WTC11 (cell line): ENCODE results near the gene CINP. TPM values are rescaled to one million over a fixed set of nuclear protein-coding genes. Genes with fewer than 3 reads are reported as not detected.

ENCODE experiments used
- ATAC-seq: fragments of 200-7000 bp; cut with Tn5 transposase; 2 replicates; pipeline ENCODE4 v1.10.0; 2021; ENCODE audit warnings: mild to moderate bottlenecking, moderate library complexity
- CTCF ChIA-PET: fragments of 300-600 bp; sonication (Branson Sonifier 250); formaldehyde crosslinking; loops from one replicate; lab custom pipeline; 2021; ENCODE audit warnings: antibody characterized with exemption; lab: Charles Lee
- POLR2A ChIA-PET: fragments of 350-600 bp; sonication (Branson Sonifier 250); formaldehyde crosslinking; loops from one replicate; lab custom pipeline; 2021; ENCODE audit warnings: antibody characterized with exemption; lab: Charles Lee
- DNase-seq: peaks from one replicate; pipeline ENCODE4 v3.0.0; 2021; ENCODE audit warnings: low spot score
- H3K27ac Mint-ChIP-seq: 2 replicates; pipeline ENCODE4 v1.8.0; 2021; ENCODE audit warnings: mixed read lengths
- H3K27me3 Mint-ChIP-seq: 2 replicates; pipeline ENCODE4 v1.8.0; 2021; ENCODE audit warnings: low read depth, mild to moderate bottlenecking, moderate library complexity, mixed read lengths
- H3K36me3 Mint-ChIP-seq: 2 replicates; pipeline ENCODE4 v1.8.0; 2021; ENCODE audit warnings: mixed read lengths
- H3K4me1 Mint-ChIP-seq: 2 replicates; pipeline ENCODE4 v1.8.0; 2022; ENCODE audit warnings: mixed read lengths
- H3K4me3 Mint-ChIP-seq: 2 replicates; pipeline ENCODE4 v1.8.0; 2021; ENCODE audit warnings: mild to moderate bottlenecking, moderate library complexity, mixed read lengths
- H3K9me3 Mint-ChIP-seq: 2 replicates; pipeline ENCODE4 v1.8.0; 2021; ENCODE audit warnings: mixed read lengths
- CREM ChIP-seq: sonication (generic); formaldehyde crosslinking; IDR thresholded peaks from 2 replicates; pipeline ENCODE4 v1.8.1; 2022; ENCODE audit warnings: mild to moderate bottlenecking, missing genetic modification reagents, moderate library complexity
- ETV6 ChIP-seq: sonication (generic); formaldehyde crosslinking; IDR thresholded peaks from 2 replicates; pipeline ENCODE4 v1.8.1; 2022; ENCODE audit warnings: mild to moderate bottlenecking, missing genetic modification reagents
- IRF2 ChIP-seq: sonication (generic); formaldehyde crosslinking; IDR thresholded peaks from 2 replicates; pipeline ENCODE4 v1.8.0; 2022; ENCODE audit warnings: low read depth, missing genetic modification reagents, borderline replicate concordance
- JAZF1 ChIP-seq: fragments of 250-450 bp; sonication (Bioruptor Pico); IDR thresholded peaks from 2 replicates; pipeline ENCODE4 v1.9.0; 2021; ENCODE audit warnings: moderate library complexity, mild to moderate bottlenecking, inconsistent platforms
- JUN ChIP-seq: sonication (generic); formaldehyde crosslinking; IDR thresholded peaks from 2 replicates; pipeline ENCODE4 v1.8.0; 2023; ENCODE audit warnings: mild to moderate bottlenecking, missing genetic modification reagents
- NFE2L1 ChIP-seq: sonication (generic); formaldehyde crosslinking; IDR thresholded peaks from 2 replicates; pipeline ENCODE4 v1.8.1; 2023; ENCODE audit warnings: missing genetic modification reagents
- NR2C2 ChIP-seq: sonication (generic); formaldehyde crosslinking; IDR thresholded peaks from 2 replicates; pipeline ENCODE4 v1.8.0; 2022; ENCODE audit warnings: mild to moderate bottlenecking, missing genetic modification reagents
- NR3C1 ChIP-seq: sonication (generic); formaldehyde crosslinking; conservative IDR thresholded peaks from 2 replicates; pipeline ENCODE4 v1.8.1; 2023; ENCODE audit warnings: low read depth, mild to moderate bottlenecking, missing genetic modification reagents
- OVOL2 ChIP-seq: fragments of 250-450 bp; sonication (Bioruptor Pico); IDR thresholded peaks from 2 replicates; pipeline ENCODE4 v1.9.0; 2021; ENCODE audit warnings: mild to moderate bottlenecking, borderline replicate concordance
- TEAD1 ChIP-seq: sonication (generic); formaldehyde crosslinking; IDR thresholded peaks from 2 replicates; pipeline ENCODE4 v1.8.0; 2022; ENCODE audit warnings: mild to moderate bottlenecking, missing genetic modification reagents
- TEAD4 ChIP-seq: sonication (generic); formaldehyde crosslinking; IDR thresholded peaks from 2 replicates; pipeline ENCODE4 v1.8.0; 2022; ENCODE audit warnings: mild to moderate bottlenecking, missing genetic modification reagents
- ZNF219 ChIP-seq: sonication (generic); formaldehyde crosslinking; IDR thresholded peaks from 2 replicates; pipeline ENCODE4 v1.8.0; 2023; ENCODE audit warnings: missing genetic modification reagents, mild to moderate bottlenecking, borderline replicate concordance
- ZNF232 ChIP-seq: sonication (generic); formaldehyde crosslinking; IDR thresholded peaks from 2 replicates; pipeline ENCODE4 v1.8.0; 2022; ENCODE audit warnings: mild to moderate bottlenecking, missing genetic modification reagents
- total RNA-seq: library from RNA; stranded (reverse); gene quantifications from 3 replicates; pipeline ENCODE4 v1.2.3, GENCODE V29; 2021
- TF ChIP-seq, protein P1 (sequence below): sonication (generic); formaldehyde crosslinking; IDR thresholded peaks from 2 replicates; pipeline ENCODE4 v1.8.1; 2022; ENCODE audit warnings: low read depth, missing genetic modification reagents, borderline replicate concordance
- TF ChIP-seq, protein P2 (sequence below): fragments of 250-450 bp; sonication (Bioruptor Pico); conservative IDR thresholded peaks from 2 replicates; pipeline ENCODE4 v1.9.0; 2021; ENCODE audit warnings: mild to moderate bottlenecking
- TF ChIP-seq, protein P3 (sequence below): sonication (generic); formaldehyde crosslinking; IDR thresholded peaks from 2 replicates; pipeline ENCODE4 v1.8.1; 2023; ENCODE audit warnings: mild to moderate bottlenecking, moderate library complexity, missing genetic modification reagents
- TF ChIP-seq, protein P4 (sequence below): fragments of 250-450 bp; sonication (Bioruptor Pico); IDR thresholded peaks from 2 replicates; pipeline ENCODE4 v1.9.0; 2021; ENCODE audit warnings: mild to moderate bottlenecking
- TF ChIP-seq, protein P5 (sequence below): fragments of 250-450 bp; sonication (Bioruptor Pico); IDR thresholded peaks from 2 replicates; pipeline ENCODE4 v2.1.2; 2022; ENCODE audit warnings: mild to moderate bottlenecking, moderate library complexity
- TF ChIP-seq, protein P6 (sequence below): sonication (generic); formaldehyde crosslinking; IDR thresholded peaks from 2 replicates; pipeline ENCODE4 v1.8.0; 2023; ENCODE audit warnings: missing genetic modification reagents
- TF ChIP-seq, protein P7 (sequence below): sonication (generic); formaldehyde crosslinking; IDR thresholded peaks from 2 replicates; pipeline ENCODE4 v1.8.1; 2023; ENCODE audit warnings: mild to moderate bottlenecking, missing genetic modification reagents

CINP gene
- total RNA-seq, 1 experiment from 2014 or later: 38.3 TPM

DNA sequence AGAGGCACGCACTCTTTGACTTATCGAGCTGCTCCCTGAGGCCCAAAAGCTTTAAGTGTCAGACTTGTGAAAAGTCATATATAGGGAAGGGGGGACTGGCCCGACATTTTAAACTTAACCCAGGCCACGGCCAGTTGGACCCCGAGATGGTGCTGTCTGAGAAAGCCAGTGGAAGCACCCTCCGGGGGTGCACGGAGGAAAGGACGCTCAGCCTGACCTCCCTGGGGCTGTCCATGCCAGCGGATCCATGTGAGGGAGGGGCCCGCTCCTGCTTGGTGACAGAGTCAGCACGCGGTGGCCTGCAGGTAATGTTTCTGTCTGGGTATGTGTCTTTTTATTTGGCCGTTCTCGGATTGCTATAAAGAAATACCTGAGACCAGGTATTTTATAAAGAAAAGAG is 36.1 kb downstream of the CINP start:
- H3K4me3 Mint-ChIP-seq: no peak overlapping the region

DNA sequence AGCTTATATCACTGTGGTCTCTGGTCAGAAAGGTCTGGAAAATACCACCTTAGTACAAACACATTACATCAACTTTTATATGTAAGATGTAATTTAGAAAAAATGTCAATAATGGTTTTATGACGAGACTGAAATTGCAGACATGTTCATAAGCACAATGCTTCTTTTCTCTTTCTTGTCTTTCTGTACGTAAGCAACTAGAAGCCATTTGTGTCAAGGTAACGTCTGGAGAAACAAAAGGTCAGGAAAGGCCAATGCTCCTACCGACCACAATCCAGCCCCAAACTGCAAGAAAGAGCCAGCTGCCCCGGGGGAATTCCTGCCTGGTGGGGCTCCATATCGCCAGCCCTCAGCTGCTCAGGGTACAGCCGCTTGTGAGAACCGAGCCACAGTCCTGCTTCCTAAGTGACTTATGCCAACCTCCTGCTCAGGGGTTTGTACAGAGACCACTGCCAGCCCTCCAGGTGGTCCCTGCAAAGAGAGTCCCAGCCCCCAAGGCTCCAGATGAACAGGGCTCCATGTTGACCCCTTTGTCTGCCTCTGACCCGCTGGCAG is 36.8 kb downstream of the CINP start:
- ATAC-seq (no peak), DNase-seq (no peak)
- Mint-ChIP-seq H3K36me3 (no peaks in the 10 kb centered on the region), H3K27ac (0 out of 2 replicates have a peak overlapping the region, but pooled peaks have one; percentile 41), H3K4me1 (0 out of 2 replicates have a peak, but pooled peaks cover 2% of the 10 kb centered on the region), H3K27me3 (no peaks in the 10 kb centered on the region; the same call in 1 of the 2 replicates), H3K9me3 (no peaks in the 10 kb centered on the region), H3K4me3 (no peak overlapping the region)
- ChIA-PET POLR2A (no interaction called here), CTCF (no interaction called here)
- TF ChIP-seq NFE2L1 (CRISPR knock-in tag) (no peak), NR2C2 (CRISPR knock-in tag) (no peak), ZNF232 (CRISPR knock-in tag) (no peak), OVOL2 (CRISPR knock-in tag) (no peak)
- TF ChIP-seq, protein P1, sequence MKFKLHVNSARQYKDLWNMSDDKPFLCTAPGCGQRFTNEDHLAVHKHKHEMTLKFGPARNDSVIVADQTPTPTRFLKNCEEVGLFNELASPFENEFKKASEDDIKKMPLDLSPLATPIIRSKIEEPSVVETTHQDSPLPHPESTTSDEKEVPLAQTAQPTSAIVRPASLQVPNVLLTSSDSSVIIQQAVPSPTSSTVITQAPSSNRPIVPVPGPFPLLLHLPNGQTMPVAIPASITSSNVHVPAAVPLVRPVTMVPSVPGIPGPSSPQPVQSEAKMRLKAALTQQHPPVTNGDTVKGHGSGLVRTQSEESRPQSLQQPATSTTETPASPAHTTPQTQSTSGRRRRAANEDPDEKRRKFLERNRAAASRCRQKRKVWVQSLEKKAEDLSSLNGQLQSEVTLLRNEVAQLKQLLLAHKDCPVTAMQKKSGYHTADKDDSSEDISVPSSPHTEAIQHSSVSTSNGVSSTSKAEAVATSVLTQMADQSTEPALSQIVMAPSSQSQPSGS (CRISPR knock-in tag): no peak
- TF ChIP-seq, protein P2, sequence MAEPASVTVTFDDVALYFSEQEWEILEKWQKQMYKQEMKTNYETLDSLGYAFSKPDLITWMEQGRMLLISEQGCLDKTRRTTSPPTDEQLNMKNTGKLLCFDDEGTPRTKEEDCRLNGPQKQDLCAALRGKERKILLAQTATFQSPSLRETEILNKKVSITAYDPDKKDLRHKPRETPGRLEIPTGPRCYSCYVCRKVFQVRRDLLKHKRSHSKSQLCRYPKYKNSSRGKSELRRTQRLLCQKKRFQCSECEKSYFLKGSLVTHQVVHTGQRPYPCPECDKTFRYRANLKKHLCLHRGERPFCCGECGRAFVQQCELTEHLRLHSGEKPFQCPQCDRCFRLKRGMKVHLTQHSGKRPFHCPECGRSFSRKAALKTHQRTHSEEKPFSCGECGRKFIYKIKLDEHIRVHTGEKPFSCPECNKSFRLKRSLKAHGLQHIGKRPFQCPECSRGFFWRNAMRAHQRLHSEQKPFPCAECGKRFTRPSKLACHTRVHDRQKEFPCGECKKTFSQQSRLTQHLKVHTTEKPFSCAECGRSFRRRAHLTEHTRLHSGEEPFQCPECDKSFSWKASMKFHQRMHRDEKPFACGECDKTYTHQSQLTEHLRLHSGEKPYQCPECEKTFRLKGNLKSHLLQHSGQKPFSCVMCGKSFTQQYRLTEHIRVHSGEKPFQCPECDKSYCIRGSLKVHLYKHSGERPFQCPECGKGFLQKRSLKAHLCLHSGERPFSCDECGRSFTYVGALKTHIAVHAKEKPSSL (CRISPR knock-in tag): no peak

More for the DNA sequence above, 36.1 kb downstream of the CINP start:
- no peak for DNase-seq
- Mint-ChIP-seq H3K27me3 (no peaks in the 10 kb centered on the region; the same call in 1 of the 2 replicates), H3K36me3 (peaks cover 2% of the 10 kb centered on the region; the same call in 1 of the 2 replicates), H3K27ac (0 out of 2 replicates have a peak overlapping the region, but pooled peaks have one; percentile 41), H3K9me3 (no peaks in the 10 kb centered on the region), H3K4me1 (0 out of 2 replicates have a peak, but pooled peaks cover 2% of the 10 kb centered on the region)
- TF ChIP-seq IRF2 (no peak), NR3C1 (CRISPR knock-in tag) (no peak), ZNF219 (CRISPR knock-in tag) (no peak), JUN (CRISPR knock-in tag) (no peak), ETV6 (CRISPR knock-in tag) (no peak), CREM (CRISPR knock-in tag) (no peak), TEAD1 (CRISPR knock-in tag) (no peak), TEAD4 (CRISPR knock-in tag) (no peak), JAZF1 (no peak)
- TF ChIP-seq, protein P3, sequence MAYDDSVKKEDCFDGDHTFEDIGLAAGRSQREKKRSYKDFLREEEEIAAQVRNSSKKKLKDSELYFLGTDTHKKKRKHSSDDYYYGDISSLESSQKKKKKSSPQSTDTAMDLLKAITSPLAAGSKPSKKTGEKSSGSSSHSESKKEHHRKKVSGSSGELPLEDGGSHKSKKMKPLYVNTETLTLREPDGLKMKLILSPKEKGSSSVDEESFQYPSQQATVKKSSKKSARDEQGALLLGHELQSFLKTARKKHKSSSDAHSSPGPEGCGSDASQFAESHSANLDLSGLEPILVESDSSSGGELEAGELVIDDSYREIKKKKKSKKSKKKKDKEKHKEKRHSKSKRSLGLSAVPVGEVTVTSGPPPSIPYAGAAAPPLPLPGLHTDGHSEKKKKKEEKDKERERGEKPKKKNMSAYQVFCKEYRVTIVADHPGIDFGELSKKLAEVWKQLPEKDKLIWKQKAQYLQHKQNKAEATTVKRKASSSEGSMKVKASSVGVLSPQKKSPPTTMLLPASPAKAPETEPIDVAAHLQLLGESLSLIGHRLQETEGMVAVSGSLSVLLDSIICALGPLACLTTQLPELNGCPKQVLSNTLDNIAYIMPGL (CRISPR knock-in tag): no peak
- TF ChIP-seq, protein P4, sequence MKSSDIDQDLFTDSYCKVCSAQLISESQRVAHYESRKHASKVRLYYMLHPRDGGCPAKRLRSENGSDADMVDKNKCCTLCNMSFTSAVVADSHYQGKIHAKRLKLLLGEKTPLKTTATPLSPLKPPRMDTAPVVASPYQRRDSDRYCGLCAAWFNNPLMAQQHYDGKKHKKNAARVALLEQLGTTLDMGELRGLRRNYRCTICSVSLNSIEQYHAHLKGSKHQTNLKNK (CRISPR knock-in tag): no peak
- TF ChIP-seq, protein P5, sequence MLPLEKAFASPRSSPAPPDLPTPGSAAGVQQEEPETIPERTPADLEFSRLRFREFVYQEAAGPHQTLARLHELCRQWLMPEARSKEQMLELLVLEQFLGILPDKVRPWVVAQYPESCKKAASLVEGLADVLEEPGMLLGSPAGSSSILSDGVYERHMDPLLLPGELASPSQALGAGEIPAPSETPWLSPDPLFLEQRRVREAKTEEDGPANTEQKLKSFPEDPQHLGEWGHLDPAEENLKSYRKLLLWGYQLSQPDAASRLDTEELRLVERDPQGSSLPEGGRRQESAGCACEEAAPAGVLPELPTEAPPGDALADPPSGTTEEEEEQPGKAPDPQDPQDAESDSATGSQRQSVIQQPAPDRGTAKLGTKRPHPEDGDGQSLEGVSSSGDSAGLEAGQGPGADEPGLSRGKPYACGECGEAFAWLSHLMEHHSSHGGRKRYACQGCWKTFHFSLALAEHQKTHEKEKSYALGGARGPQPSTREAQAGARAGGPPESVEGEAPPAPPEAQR (CRISPR knock-in tag): no peak
- TF ChIP-seq, protein P6, sequence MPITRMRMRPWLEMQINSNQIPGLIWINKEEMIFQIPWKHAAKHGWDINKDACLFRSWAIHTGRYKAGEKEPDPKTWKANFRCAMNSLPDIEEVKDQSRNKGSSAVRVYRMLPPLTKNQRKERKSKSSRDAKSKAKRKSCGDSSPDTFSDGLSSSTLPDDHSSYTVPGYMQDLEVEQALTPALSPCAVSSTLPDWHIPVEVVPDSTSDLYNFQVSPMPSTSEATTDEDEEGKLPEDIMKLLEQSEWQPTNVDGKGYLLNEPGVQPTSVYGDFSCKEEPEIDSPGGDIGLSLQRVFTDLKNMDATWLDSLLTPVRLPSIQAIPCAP: no peak
- TF ChIP-seq, protein P7, sequence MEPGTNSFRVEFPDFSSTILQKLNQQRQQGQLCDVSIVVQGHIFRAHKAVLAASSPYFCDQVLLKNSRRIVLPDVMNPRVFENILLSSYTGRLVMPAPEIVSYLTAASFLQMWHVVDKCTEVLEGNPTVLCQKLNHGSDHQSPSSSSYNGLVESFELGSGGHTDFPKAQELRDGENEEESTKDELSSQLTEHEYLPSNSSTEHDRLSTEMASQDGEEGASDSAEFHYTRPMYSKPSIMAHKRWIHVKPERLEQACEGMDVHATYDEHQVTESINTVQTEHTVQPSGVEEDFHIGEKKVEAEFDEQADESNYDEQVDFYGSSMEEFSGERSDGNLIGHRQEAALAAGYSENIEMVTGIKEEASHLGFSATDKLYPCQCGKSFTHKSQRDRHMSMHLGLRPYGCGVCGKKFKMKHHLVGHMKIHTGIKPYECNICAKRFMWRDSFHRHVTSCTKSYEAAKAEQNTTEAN: no peak
- POLR2A ChIA-PET: no interaction called here
- CTCF ChIA-PET: no interaction called here
- no peak for ATAC-seq
